GM21786 (cell line): ENCODE data around the gene ZFHX2.
A peak's percentile ranks its signal among the peaks of the same experiment; 100 is the strongest.
"Not testable (repeated sequence)": the region's sequence is repeated elsewhere in the genome, so short reads cannot be mapped to it uniquely, and the experiment has no call there.

Experiments
- ATAC-seq: cut with Tn5 transposase; IDR thresholded peaks from one replicate; pipeline ENCODE4 v1.9.1; 2021; ENCODE audit not compliant: unreplicated experiment

ZFHX2 gene

DNA sequence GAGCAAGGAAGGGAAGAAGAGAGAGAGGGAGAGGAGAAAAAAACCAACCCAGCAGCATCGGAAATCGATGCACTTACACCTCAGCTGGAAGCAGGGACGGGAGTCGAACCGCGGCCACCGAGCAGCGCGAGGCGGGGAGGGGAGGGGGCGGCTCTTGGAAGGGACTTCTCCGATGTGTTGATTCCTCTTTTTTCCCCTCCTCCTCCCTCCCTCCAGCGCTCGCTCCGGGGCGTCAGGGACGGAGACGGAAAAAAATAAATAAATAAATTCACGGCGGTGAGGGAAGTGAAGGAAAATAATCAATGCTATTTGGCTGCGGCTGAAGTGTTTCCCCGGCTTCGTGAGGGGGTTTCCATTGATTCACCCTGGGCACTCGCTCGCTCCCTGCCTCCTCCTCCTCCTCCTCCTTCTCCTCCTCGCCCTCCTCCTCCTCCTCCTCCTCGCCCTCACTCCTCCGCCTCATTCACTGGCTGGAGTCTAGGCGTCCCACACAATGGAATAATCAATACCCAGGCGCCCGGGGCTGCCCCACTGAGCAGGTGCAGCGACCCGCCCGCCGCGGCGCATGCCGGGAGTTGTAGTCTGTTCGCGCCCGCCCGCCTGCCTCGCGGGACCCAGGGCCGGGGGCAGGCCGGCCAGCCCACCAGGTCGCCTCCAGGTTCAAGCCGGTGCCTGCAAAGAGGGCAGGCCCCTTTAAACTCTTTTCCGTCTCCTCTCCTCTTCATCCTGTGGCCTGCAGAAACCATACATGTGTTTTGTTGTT, at the start of gene ZFHX2:
ZFHX2 (minus strand) TSS at position 500 of the 763 bp plus-strand sequence. CDS start 16,440 bp downstream, outside the sequence.
- ATAC-seq, result peak; percentile 36

DNA sequence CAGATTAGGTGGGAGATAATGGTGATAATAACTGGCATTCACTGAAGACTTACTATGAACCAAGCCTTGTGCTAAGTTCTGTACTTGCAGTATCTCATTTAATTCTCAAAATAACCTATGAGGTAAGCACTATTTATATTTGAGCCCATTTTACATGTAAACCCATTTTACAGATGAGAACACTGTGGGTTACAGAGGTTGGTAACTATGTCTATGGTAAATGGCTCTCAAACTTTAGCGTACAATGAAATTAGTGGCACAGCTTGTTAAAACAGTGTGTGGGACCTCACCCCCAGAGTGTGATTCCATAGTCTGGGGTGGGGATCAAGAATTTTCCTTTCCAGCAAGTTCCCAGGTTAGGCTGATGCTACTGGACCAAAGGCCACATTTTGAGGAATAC, 49.2 kb upstream of the ZFHX2 start:
- ATAC-seq, result no peak

DNA sequence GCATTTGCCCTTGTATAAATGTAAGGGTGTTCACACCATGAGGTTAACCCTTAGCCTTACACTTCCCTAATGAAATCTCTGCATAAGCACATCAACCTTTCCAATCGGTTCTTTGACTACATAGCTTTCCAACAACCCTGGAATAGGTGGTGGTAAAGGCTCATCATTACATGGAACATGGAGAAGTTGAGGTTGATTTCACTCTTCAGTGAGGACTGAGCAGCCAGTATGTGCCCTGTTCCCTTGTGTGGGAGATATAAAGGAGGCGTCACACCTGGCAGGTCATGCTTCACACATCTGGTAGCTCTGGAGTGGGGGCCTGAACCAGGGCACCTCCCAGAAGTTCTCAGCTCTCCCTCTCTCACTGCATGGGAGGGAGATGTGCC, 48.8 kb upstream of the ZFHX2 start:
- no peak for ATAC-seq

DNA sequence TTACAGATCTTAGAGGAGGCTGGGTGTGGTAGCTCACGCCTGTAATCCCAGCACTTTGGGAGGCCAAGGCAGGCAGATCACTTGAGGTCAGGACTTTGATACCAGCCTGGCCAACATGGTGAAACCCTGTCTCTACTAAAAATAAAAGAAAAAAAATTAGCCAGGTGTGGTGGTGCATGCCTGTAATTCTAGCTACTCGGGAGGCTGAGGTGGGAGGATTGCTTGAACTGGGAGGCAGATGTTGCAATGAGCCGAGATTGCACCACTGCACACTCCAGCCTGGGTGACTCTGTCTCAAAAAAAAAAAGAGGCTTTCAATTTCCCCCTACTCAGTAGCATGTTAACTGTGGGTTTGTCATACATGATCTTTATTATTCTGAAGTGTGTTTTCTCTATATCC, 42.6 kb upstream of the ZFHX2 start:
- not testable (repeated sequence) for ATAC-seq

DNA sequence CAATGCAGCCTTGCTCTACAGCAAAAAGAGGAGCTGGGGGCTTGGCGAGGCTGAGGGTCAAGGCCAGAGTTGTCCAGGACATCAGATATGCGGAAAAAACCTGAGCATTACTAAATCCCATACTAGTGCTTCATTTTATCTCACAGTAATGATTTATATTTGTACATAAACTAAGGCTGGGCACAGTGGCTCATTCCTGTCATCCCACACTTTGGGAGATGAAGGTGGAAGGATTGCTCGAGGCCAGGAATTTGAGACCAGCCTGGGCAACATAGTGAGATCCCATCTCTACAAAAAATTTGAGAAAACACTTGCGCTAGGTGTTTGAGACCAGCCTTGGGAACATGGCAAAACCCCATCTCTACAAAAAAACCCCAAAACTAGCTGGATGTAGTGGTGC, 38.6 kb upstream of the ZFHX2 start:
- ATAC-seq, result no peak

DNA sequence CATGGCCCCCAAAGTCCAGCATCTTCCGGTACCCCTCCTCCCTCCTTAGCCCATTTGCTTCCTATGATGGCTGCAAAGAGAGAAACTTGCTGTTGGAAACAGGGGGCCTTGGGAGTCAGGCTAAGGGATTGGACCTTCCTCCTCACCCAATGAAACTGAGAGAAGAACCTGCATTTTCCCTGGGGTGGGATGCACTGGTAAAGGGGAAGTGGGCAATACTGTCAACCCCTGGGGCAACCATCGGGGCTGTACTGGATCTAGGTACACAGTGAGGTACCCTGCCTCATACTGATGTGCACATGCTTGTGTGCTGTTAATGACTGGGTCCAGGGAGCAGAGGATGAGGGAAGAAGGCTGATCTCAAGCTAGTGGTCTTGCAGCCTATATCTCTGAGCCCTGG, 38.0 kb upstream of the ZFHX2 start:
- ATAC-seq, result no peak

DNA sequence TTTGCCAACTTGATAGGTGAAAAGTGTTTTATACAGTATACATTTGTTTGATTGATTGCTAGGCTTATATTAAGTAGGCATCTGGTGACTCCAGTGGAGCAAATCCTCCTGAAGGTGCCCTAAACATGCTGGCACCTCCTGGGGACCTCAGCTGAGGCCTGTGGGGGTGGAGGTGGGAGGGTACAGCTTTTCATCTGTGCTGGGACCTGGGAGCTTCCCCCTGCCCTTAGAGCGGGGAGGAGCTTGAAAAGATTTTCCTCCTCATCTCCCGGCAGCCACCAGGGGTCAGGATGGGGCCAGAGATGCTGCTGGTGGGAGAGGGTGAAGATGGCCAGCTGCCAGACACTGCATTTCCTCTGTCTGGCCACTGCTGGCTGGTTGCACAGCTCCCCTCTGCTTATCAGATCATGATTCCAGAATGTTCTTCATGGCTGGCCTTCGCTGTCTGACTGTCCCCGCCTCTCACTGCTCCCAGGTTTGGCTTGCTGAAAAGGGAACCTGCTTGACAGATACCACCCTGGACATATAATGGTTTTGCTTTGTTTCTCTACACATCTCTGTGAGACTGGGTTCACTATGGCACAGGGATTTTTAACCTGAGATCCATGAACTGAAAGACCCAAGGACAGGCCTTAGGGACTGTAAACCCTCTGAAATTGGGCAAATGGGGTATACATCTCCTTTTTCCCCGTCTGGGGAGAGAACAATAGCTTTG, 37.5 kb upstream of the ZFHX2 start:
- peak; percentile 99 for ATAC-seq

DNA sequence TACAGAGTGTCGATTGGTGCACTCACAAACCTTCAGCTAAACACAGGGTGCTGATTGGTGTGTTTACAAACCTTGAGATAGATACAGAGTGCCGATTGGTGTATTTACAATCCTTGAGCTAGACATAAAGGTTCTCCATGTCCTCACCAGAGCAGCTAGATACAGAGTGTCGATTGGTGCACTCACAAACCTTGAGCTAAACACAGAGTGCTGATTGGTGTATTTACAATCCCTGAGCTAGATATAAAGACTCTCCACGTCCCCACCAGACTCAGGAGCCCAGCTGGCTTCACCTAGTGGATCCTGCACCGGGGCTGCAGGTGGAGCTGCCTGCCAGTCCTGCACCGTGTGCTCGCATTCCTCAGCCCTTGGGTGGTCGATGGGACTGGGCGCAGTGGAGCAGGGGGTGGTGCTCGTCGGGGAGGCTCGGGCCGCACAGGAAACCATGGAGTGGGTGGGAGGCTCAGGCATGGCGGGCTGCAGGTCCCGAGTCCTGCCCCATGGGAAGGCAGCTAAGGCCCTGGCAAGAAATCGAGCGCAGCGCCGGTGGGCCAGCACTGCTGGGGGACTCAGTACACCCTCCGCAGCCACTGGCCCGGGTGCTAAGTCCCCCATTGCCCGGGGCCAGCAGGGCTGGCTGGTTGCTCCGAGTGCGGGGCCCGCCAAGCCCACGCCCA, 33.1 kb upstream of the ZFHX2 start:
- ATAC-seq, result not testable (repeated sequence)

DNA sequence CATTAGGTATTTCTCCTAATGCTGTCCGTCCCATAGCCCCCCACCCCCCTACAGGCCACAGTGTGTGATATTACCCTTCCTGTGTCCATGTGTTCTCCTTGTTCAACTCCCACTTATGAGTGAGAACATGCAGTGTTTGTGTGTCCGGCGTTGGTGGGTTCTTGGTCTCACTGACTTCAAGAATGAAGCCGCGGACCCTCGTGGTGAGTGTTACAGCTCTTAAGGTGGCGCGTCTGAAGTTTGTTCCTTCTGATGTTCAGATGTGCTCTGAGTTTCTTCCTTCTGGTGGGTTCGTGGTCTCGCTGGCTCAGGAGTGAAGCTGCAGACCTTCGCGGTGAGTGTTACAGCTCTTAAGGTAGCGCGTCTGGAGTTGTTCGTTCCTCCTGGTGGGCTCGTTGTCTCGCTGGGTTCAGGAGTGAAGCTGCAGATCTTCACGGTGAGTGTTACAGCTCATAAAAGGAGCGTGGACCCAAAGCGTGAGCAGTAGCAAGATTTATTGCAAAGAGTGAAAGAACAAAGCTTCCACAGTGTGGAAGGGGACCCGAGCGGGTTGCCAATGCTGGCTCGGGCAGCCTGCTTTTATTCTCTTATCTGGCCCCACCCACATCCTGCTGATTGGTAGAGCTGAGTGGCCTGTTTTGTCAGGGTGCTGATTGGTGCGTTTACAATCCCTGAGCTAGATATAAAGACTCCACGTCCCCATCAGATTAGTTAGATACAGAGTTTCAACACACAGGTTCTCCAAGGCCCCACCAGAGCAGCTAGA, 32.4 kb upstream of the ZFHX2 start:
- ATAC-seq, result not testable (repeated sequence)

DNA sequence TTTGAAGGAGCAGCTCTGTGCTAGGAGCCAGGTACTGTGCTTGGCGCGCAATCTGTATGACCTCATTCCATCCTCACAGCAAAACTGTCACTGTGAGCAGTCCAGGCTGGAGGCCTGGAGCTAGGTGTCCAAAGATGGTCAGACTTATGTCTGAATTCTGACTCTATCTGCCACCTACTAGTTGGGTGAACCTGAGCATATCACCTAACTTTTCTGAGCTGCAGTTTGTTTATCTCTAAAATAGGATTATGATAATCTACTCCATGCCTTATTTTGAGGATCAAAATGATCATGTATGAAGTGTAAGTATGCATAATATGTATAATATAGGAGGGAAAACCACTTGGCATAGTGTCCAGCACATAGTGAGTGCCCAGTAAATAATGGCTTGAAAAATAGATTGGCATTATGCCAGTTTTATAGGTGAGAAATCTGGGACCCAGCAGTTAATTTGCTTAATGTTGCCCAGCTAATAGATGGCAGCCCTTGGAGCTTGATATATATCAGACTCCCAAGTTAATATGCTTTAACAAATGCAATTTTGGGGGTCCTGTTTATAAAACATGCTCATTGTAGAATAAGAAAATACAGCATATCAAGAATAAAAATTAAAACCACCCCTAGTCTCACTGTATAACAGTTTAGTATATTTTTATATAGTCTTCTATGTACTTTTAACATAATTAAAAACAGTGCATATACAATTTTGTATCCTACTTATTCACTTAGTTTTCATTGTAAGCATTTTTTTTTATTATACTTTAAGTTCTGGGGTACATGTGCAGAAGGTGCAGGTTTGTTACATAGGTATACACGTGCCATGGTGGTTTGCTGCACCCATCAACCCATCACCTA, 31.6 kb upstream of the ZFHX2 start:
- no peak for ATAC-seq

DNA sequence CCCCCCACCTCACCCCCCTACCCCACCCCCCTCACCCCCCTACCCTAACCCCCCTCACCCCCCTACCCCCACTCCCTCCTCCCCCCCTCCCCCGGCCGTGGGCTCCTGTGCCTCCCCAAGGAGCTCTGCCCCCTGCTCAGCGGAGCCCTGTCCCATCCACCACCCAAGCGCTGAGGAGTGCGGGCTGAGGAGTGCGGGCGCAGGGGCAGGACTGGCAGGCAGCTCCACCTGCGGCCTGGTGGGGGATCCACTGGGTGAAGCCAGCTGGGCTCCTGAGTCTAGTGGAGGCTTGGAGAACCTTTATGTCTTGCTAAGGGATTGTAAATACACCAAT, 29.4 kb upstream of the ZFHX2 start:
- no peak for ATAC-seq

DNA sequence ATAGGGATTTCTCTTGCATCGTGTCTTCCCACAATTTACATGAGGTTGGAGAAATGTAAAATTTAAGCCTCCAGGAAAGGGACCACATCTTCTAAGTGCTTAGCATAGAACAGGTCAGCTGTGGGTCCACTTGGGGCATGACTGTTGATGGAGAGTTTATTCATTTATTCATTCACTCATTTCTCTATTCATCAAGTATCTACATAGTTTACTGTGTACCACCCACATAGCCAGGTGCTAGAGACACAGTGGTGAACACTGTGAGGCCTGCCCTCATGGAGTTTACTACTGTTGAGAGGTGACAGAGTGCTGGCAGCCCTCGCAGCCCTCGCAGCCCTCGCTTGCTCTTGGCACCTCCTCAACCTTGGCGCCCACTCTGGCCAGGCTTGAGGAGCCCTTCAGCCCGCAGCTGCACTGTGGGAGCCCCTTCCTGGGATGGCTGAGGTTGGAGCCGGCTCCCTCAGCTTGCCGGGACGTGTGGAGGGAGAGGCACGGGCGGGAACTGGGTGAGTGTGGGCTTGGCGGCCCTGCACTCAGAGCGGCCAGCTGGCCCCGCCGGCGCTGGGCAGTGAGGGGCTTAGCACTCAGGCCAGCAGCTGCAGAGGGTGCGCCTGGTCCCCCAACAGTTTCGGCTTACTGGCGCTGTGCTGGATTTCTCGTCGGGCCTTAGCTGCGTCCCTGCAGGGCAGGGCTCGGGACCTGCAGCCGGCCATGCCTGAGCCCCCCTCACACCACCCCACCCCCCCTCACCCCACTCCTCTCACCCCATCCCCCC, 28.8 kb upstream of the ZFHX2 start:
- no peak for ATAC-seq

DNA sequence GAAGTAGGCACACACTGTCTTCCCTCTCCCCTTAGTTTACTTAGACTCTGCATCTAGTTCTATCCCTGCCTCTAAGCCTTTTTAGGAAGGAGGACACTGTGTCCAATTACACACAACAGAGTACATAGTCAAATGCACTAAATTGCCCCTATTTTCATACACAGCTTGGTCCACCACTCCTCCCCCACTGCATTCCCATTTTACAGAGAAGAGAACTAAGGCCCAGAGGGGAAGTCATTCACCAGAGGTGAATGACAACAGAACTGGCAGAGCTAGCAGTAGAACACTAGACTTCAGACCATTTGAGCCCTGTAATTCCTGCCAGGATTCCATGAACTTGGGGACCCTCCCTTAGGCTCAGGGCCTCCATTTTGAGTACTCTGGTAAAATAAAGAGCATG, 28.2 kb upstream of the ZFHX2 start:
- ATAC-seq, result no peak

DNA sequence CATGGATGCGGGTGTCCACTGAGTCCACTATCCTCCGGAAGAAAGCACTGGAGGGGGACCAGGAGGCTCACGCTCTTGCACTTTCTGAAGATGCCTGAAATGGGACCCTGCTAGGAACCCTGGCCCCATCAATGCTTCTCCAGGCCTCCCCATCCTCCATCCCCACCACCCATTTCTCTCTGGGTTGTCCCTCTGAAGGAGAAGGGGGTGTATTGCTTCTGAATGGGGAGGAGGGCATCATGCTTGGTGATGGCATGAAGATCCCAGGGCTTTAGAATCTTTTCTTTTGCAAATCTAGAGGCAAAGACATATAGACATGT, 27.7 kb upstream of the ZFHX2 start:
- ATAC-seq, result no peak

DNA sequence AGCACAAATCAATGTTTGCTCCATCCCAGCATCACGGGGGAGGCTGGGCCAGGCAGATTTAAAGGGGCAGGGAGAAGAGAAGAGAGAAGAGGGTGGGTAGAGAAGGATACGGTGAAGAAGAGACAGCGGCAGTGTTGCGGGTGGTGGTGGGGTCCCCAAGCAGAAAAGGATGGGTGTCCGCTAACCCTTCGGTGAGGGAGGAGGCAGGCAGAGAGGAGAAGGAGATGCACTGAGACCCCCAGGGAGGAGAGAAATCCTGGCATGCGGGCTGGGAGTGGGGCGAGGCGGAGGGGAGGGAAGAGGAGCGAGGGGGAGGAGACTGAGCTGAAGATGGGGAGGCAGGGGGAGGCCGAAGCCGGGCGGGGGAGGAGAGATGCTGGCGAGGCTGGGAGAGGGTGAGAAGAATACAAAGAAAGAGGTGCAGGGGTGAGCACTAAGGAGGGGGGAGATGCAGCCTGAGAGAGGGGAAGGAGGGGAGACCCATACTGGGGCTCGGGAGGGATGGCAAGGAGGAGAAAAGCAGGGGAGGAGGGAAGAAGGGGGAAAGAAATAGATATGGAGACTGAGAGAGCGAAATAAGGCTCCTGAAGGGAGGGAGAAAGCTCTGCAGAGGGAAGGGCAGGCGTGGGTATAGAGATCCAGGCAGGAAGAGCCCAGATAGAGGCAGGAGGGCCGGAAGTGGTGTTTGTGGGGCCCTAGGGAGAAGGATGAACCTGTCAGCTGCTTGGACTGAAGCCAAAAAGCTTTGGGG, 27.2 kb upstream of the ZFHX2 start, which contains the start of gene JPH4:
JPH4 (minus strand) TSS at position 231 of the 751 bp plus-strand sequence. CDS start 1,337 bp downstream, outside the sequence.
- ATAC-seq, result no peak

DNA sequence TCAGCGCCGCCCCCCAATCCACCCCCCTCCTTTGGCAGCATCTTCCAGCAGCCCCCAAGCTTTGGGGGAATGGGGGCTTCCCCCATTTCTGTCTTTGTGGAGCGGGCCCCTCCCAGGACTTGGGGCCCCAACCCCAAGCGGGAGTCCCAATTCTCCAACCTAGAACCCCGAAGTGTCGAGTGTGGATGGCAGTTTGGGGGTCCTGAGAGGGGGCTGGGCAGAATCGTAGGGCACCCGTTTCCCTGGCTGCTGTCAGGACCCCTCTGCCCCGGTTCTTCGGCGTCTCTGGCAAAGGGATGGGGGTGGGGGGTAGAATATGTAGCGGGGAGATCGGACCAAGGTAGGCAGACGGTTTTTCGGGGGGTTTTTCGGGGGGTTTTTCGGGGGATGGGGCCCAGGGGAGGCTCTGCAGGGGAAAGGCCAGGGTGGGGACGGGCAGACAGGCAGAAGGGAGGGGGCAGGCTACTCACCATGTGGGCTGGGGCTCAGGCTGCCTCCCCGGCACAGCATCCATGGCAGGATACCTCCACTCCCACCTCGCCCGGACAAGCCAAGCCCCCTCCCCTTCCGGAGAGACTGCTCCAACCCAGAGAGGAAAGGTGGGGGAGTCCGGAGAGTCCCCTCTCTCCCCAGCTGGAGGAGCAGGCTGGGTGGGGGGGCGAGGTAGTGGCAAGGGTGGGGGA, 26.3 kb upstream of the ZFHX2 start:
- ATAC-seq, result no peak

DNA sequence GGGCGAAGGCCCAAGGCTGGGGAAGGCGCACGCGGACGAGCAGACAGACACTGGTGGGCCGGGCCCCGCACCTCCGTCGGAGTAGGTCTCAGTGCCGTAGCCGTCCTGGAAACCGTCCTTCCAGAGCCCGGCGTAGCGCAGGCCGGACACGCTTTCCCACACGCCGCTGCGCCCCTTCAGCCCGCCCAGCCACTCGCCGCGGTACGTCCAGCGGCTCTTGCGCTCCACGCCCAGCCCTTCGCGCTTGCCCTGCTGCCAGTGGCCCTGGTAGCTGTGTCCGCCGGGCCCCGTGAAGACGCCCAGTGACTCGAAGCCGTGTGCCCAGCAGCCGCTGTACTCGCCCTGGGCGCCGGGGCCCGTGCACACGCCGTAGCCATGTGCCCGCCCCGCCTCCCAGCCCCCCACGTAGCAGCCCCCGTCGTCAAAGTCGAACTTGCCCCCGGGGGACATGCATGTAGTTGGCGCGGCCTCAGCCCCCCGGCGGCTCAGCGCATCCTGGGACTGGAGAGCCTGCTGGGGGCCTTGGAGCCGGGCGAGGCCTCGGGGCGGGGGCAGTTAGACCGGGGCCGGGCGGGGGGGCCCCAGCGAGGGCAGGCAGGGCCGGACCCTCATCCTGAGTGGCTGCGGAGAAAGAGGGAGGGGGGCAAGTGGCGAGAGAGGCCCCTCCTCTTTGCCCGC, 25.6 kb upstream of the ZFHX2 start:
- no peak for ATAC-seq
